Central memory CD4-positive, alpha-beta T cell (primary cell): ENCODE results near the gene LCE3A.
A peak's percentile ranks its signal among the peaks of the same experiment; 100 is the strongest.
"Not testable (repeated sequence)": the region's sequence is repeated elsewhere in the genome, so short reads cannot be mapped to it uniquely, and the experiment has no call there.

Source experiments
- DNase-seq: peaks from one replicate; pipeline ENCODE4 v3.0.0; 2022
- total RNA-seq, 3 experiments: gene quantifications; one replicate each; lab custom pipeline; 2026; lab: John Stamatoyannopoulos, UW

The LCE3A gene, protein sequence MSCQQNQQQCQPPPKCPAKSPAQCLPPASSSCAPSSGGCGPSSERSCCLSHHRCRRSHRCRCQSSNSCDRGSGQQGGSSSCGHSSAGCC
- 0 reads per million in 3 experiments for total RNA-seq

- no peak for DNase-seq
Measured at GRCh38 chr1:152622803-152623202, at the start of gene LCE3A. Gene LCE3A (minus strand): TSS chr1:152623103. CDS start chr1:152623103, 0 bp downstream.

DNA sequence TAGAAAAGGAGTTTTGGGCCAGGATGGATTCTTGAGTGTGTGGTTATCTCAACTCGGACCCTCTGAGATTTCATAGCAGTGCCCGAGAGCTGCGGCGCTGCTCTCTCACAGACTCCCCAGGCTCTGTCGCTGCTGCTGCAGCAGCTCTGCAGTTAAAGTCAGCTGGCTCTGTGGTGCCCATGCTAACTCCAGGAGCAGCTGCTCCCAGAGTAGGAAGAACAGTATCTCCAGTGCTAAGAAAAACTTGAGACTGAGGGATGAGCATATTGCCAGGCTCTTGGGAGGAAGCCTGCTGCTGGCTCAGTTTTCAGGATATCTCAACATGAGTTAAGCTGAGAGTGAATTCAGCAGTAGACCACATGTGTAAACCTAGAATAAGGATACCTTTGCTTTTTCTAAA is 44.7 kb upstream of the LCE3A start:
- no peak for DNase-seq

- not testable (repeated sequence) for DNase-seq
Measured at GRCh38 chr1:152666171-152666570, 43.3 kb upstream of the LCE3A start.

DNA sequence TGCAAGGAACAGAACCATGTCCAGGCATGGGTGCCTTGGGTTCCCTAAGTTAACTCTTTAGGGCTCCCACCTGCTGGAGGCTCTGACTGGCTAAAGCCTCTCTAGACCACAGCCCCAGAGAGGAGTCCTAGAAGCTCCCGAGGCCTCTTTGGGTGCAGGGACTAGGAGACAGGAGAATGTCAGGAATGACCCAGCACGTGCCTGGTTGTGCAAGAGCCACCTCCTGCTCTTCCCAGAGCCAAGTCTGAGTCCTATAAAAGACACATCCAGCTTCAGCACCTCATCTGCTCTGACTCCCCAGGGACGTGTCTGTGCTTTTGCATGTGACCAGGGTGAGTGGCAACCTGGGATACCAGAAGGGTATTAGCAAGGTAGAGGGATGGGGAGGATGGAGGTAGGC is 40.2 kb upstream of the LCE3A start, which contains the start of gene LCE2D:
Gene LCE2D (plus strand): TSS at position 283 of the 400 bp plus-strand sequence. CDS start 726 bp downstream, outside the sequence.
- DNase-seq, result no peak

- no peak for DNase-seq
Measured at GRCh38 chr1:152658649-152659048, 35.7 kb upstream of the LCE3A start.

GRCh38 chr1:152657677-152658076 is 34.8 kb upstream of the LCE3A start:
- DNase-seq, result no peak

DNA sequence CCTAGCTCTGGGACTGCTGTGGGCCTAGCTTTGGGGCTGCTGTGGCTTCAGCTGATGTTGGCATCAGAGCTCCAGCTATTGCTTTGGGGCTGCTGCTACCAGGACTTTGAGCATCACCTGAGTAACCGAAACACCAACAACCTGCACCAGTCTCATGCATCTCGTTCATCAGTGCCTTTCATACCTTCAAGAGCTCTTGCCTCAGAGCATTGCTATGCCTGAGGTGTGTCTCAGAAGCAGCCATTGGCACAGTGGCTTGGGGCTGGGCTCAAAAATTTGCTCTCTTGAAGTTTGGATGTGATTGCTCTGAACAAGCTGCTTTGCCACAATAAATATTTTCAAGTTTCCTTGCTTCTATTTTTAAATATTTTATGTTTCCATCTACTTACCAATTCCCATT is 33.6 kb upstream of the LCE3A start:
- DNase-seq, result no peak

GRCh38 chr1:152654110-152654509 is 31.2 kb upstream of the LCE3A start:
- peak; percentile 3 for DNase-seq

DNA sequence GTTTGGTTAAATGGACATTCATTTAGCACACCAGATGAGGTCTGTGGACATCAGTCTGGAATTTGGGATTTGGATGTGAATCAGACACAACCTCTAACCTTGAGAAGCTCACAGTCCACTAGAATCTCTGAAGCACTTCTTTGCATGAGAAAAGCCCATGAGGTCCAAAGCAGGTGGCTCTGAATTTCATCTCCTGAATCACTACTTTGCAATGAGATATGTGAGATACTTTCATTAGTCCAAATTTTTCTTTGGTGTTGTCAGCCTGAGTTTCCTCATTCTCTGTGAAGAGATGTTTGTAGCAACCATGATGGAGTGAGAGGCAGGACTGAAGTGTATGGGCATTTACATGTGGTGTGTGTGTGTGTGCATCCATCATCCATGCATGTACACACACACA is 23.8 kb upstream of the LCE3A start:
- DNase-seq, result no peak

DNA sequence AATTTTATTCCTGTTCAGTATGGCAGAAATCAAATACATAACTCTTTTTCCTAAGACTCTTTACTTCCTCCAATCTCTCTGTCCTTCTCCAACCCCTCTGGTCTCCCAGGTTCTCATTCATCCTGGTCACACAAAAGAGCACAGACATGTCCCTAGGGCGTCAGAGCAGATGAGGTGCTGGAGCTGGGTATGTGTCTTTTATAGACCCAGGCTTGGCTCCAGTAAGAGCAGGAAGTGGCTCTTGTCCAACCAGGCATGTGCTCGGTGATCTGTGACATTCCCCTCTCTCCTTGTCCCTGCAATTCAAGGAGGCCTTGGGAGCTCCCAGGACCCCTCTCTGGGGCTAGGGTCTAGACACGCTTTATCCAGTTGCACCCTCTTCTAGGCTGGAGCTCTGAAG is 22.2 kb upstream of the LCE3A start:
- DNase-seq, result no peak

DNA sequence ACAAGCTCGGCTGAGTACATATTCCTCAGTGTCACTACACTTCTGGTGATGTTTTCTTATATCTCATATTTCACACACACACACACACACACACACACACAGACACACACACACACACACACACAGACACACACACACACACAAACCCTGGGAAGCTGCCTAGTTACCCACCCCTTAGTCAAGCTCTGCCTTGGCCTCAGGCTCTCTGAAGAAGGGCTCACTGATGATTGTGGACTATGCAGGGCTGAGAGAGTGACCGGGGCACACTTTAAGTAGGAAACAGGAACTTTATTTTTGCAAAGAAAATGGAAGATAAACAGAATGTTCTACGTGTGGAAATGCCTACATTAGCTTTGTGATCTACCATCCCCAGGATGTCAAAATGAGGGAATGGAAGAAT is 21.0 kb upstream of the LCE3A start:
- DNase-seq, result no peak

DNA sequence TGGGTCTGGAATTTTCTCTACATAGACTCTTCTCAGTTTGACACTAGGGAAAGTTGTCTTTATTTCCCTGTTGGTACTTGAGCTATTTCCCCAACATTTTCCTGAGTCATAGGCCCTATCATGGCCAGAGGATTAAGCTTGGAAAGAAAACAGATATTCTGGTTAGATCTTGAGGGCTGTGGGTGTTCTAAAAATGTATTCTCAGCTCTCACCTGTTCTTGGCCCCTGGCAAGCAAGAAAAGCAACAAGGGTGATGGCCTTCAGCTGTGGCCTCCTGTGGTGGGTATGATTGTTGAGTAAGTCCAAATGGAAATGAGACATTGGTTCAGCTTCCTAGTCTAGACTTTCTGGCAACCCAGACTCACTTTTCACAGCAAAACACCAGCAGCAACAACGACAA is 17.4 kb upstream of the LCE3A start:
- DNase-seq, result no peak

GRCh38 chr1:152630596-152630995 is 7.7 kb upstream of the LCE3A start:
- no peak for DNase-seq

DNA sequence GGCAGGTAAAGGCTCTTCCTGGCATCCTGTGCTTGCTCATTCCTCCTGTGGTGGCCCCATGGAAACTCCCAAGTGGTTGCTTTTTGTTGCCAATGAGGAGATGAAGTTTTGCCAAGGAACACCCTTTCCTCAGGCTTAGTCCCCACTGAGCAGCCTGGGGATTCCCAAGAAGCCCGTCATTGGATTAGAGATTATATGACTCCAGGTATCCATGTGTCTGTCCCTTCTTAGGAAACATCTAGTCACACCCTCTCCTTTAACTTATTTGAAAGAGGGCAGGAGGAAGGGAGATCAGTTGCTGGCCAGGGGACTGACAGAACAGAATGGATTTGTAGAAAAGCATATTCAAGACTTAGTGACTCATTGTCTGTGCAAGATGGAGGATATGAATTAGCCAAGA is 3.8 kb upstream of the LCE3A start:
- no peak for DNase-seq

- DNase-seq, result no peak
Measured at GRCh38 chr1:152623203-152623844, 421 bp upstream of the LCE3A start.

GRCh38 chr1:152621993-152622392 is 910 bp downstream of the LCE3A start:
- no peak for DNase-seq

DNA sequence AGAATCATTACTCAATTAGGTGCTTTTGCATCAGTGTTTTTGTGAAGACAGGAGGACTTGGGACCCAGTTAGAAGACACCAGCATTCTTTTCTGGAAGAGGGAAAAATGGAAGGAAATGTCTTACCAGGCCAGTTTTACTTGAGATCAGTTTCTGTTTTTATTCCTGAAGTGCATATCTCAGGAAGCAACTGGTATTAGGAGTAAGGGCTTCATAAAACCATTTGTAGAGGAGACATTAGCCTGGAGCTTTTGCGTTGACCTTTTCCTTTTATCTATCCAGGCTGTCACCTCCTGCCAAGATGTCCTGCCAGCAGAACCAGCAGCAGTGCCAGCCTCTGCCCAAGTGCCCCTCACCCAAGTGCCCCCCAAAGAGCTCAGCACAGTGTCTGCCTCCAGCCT is 9.4 kb downstream of the LCE3A start, which contains the start of gene LCE3B:
Gene LCE3B (plus strand): TSS at position 301 of the 400 bp plus-strand sequence. CDS start 0 bp downstream, at position 301.
- no peak for DNase-seq

DNA sequence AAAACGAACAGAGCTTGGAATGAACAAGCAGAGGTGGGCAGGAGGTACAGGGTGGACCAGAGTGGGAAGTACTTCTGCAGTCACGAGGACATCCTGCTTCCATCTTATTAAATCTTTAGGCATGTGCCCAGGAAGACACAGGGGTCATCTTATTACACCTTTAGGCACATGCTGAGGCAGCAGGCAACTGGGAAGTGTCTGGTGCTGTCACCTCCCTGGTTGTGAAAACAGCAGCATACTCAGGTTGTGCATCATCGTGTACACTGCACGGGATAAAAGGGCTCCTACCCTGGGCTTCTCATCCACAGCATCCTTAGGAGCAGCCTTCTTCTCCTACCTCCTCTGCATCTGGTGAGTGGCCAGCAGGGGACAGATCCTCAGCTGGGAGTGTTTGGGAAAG is 23.0 kb downstream of the LCE3A start, which contains the start of gene LCE3C:
Gene LCE3C (plus strand): TSS at position 301 of the 400 bp plus-strand sequence. CDS start 498 bp downstream, outside the sequence.
- no peak for DNase-seq

DNA sequence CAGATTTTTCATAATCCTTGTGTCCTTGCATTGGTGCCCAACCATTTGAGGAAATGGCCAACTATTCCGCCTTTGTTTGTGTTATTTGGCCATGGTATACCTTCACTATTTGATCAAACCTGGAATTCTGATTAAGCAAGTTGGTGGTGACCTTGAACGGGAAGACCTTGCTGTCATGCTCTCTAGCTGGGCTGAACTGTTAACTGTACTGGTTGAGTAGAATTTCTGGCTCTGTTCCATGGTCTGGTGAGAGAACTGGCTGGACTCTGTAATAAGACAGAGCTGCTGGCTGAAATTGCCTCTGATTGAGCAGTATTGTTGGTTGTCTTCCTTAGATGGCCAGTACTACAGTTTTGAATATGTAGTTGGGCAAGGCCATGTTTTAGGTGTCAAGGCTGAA is 25.9 kb downstream of the LCE3A start:
- no peak for DNase-seq

GRCh38 chr1:152585586-152585985 is 37.3 kb downstream of the LCE3A start:
- DNase-seq, result no peak

DNA sequence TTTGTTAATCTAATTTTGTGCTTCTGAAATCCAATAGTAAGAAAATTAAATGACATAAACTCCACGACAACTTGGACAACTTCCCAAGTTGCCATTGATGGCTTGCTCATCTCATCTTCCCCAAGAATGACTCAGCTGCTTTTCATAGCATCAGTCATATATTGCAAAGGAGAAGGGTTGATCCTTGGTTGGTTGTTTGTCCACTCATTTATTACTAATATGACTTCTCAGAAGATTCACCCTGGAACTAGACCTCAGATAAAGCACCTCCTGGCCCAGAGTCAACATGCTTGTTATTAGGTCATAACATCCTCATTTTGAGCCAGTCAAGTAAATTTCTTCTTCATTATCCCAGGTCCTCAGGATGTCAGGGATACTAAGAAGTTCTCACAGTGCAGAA is 40.3 kb downstream of the LCE3A start:
- no peak for DNase-seq

- no peak for DNase-seq
Measured at GRCh38 chr1:152580433-152580832, 42.5 kb downstream of the LCE3A start, which contains the start of gene LCE3D. Gene LCE3D (minus strand): TSS chr1:152580516. CDS start chr1:152579936, 580 bp downstream.

- DNase-seq, result not testable (repeated sequence)
Measured at GRCh38 chr1:152579526-152579925, 43.4 kb downstream of the LCE3A start.

DNA sequence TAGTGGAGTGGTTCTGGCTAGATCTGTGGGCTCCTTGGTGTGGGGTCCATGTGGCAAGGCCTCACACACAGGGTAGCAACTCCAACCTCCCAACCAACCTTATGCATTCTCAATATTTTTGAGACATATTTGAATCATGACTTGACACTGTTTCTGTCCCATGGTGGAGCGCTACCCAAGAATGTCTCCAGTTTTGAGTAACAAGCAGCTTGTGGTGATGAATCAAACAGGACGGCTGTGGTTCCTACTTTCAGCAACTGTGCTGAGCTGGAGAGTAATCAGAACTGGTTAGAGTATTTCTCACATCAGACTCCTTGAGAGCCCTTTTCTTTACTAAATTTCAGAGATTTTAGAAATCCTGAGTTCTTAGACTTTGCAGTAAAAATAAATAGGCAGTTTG is 45.7 kb downstream of the LCE3A start:
- DNase-seq, result no peak
